ENCODE results near the gene CENPW. TPM values are rescaled to one million over a fixed set of nuclear protein-coding genes. Genes with fewer than 3 reads are reported as not detected.

Gene CENPW
- 2.3 and 28.2 TPM in 2 replicates for total RNA-seq

GRCh38 chr6:126339796-126340609 is at the start of gene CENPW:
Gene CENPW (plus strand): TSS chr6:126340115. CDS start chr6:126340274, 159 bp downstream.

Measured in smooth muscle cell of trachea (primary cell).